NB4 (cell line): ENCODE results near the gene HECTD4.

Experiments
- DNase-seq: peaks from one replicate; pipeline ENCODE4 v3.0.0; 2010; ENCODE audit warnings: low read depth
- H3K4me3 ChIP-seq: one replicate; pipeline ENCODE4 v1.5.1; 2011; ENCODE audit warnings: mild to moderate bottlenecking, low read depth, low read length, moderate library complexity
- CTCF ChIP-seq: IDR thresholded peaks from one replicate; pipeline ENCODE4 v1.5.1; 2012; ENCODE audit warnings: low read depth, low read length
- MAX ChIP-seq: IDR thresholded peaks from 2 replicates; pipeline ENCODE4 v1.6.1; 2011; ENCODE audit warnings: low read depth, low read length
- MYC ChIP-seq: IDR thresholded peaks from 2 replicates; pipeline ENCODE4 v1.6.1; 2011; ENCODE audit warnings: low read depth, low read length
- POLR2A ChIP-seq: IDR thresholded peaks from 2 replicates; pipeline ENCODE4 v1.6.1; 2011; ENCODE audit warnings: mild to moderate bottlenecking; ENCODE audit not compliant: insufficient read length; ENCODE audit errors: extremely low read depth

Gene HECTD4

GRCh38 chr12:112167031-112167461, 215.2 kb downstream of the HECTD4 start:
- H3K4me3 ChIP-seq = no peak overlapping the region
- TF ChIP-seq CTCF = no peak
- TF ChIP-seq MYC = no peak
- no peak for TF ChIP-seq POLR2A
- TF ChIP-seq MAX = no peak
- DNase-seq = no peak

- TF ChIP-seq CTCF = no peak
- no peak for TF ChIP-seq MYC
- no peak for TF ChIP-seq MAX
- no peak for TF ChIP-seq POLR2A
- H3K4me3 ChIP-seq = no peak overlapping the region
- DNase-seq = no peak
Measured at GRCh38 chr12:112166051-112167015, 215.9 kb downstream of the HECTD4 start.

GRCh38 chr12:112165624-112166023, 216.6 kb downstream of the HECTD4 start:
- no peak overlapping the region for H3K4me3 ChIP-seq
- DNase-seq = no peak
- TF ChIP-seq MAX (no peak), POLR2A (no peak), MYC (no peak), CTCF (no peak)

GRCh38 chr12:112164011-112164660, 218.1 kb downstream of the HECTD4 start:
- TF ChIP-seq MYC = no peak
- no peak for TF ChIP-seq POLR2A
- no peak for TF ChIP-seq MAX
- TF ChIP-seq CTCF = no peak
- DNase-seq = no peak
- no peak overlapping the region for H3K4me3 ChIP-seq

- DNase-seq = no peak
- no peak for TF ChIP-seq MYC
- no peak for TF ChIP-seq POLR2A
- no peak for TF ChIP-seq MAX
- no peak for TF ChIP-seq CTCF
- H3K4me3 ChIP-seq = no peak overlapping the region
Measured at GRCh38 chr12:112163471-112163991, 218.7 kb downstream of the HECTD4 start.
